Measurements from ENCODE around the gene OPCML. TPM values are rescaled to one million over a fixed set of nuclear protein-coding genes. Genes with fewer than 3 reads are reported as not detected.

Gene OPCML
- polyA plus RNA-seq, 1 donor from 2014 or later, result 11.6 TPM

DNA sequence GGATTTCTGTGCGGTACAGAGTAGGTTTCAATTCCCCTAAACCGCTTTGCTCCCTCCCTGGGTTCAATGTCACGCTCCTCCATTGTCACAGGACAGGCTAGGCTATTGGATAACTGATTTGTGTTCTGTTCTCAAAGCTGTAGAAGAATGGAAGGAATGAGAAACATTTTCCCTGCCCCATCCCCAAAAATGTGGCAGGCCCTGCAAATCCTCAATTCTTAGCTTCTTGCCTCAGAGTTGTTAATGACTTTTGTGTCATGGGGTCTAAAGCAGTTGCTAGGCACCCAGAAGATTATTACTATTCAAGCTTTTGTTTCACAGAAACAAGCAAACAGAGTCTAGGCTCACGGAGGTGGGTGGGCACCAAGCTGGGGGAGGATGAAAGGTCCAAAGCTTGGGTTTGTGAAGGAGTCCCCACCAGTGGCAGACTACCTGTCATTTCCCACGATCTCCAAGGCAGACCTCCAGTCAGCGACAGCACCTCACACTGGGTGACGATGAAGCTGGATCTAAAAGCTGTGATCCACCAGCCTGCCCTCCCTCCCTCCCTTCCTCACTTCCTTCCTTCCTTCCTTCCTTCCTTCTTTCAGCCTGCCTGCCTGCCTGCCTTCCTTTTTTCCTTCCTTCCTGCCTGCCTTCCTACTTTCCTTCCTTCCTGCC lies 1080.2 kb downstream of the OPCML start:
- no peaks in the 10 kb centered on the region for H4K20me1 ChIP-seq (ENCODE audit: insufficient read depth)
- no peak overlapping the region for H2AFZ ChIP-seq (ENCODE audit: low read depth, low read length)
- no peak overlapping the region for H3K9ac ChIP-seq (ENCODE audit: low read length)
- H3K36me3 ChIP-seq (ENCODE audit: insufficient read depth, low read length), result no peaks in the 10 kb centered on the region
- no peak overlapping the region for H3K4me3 ChIP-seq (ENCODE audit: low read length)
- no peaks in the 10 kb centered on the region for H3F3A ChIP-seq (ENCODE audit: insufficient read depth, low read length, poor library complexity, severe bottlenecking)
- H3K27me3 ChIP-seq (ENCODE audit: insufficient read depth, low read depth, low read length), result no peaks in the 10 kb centered on the region
- H3K4me2 ChIP-seq (ENCODE audit: low read length), result no peak overlapping the region
- no peaks in the 10 kb centered on the region for H3K9me2 ChIP-seq (ENCODE audit: insufficient read depth, low read length)
- TF ChIP-seq EZH2 (IDR thresholded peaks at IDR 0.05; ENCODE audit: borderline replicate concordance, insufficient read depth, low read length, poor library complexity, severe bottlenecking), result no peak
- TF ChIP-seq, protein P1, sequence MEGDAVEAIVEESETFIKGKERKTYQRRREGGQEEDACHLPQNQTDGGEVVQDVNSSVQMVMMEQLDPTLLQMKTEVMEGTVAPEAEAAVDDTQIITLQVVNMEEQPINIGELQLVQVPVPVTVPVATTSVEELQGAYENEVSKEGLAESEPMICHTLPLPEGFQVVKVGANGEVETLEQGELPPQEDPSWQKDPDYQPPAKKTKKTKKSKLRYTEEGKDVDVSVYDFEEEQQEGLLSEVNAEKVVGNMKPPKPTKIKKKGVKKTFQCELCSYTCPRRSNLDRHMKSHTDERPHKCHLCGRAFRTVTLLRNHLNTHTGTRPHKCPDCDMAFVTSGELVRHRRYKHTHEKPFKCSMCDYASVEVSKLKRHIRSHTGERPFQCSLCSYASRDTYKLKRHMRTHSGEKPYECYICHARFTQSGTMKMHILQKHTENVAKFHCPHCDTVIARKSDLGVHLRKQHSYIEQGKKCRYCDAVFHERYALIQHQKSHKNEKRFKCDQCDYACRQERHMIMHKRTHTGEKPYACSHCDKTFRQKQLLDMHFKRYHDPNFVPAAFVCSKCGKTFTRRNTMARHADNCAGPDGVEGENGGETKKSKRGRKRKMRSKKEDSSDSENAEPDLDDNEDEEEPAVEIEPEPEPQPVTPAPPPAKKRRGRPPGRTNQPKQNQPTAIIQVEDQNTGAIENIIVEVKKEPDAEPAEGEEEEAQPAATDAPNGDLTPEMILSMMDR (IDR thresholded peaks at IDR 0.05; ENCODE audit: poor library complexity, severe bottlenecking), result no peak
- TF ChIP-seq POLR2AphosphoS5 (IDR thresholded peaks at IDR 0.05), result no peak
- no peak for TF ChIP-seq REST (IDR thresholded peaks at IDR 0.05; ENCODE audit: borderline replicate concordance)
- no peak for TF ChIP-seq SMC3 (conservative IDR thresholded peaks at IDR 0.05; ENCODE audit: poor library complexity)
- TF ChIP-seq RAD21 (conservative IDR thresholded peaks at IDR 0.05), result no peak
- no peak for TF ChIP-seq MXI1 (conservative IDR thresholded peaks at IDR 0.05; ENCODE audit: poor library complexity, severe bottlenecking)
- no peak for TF ChIP-seq TAF1 (IDR thresholded peaks at IDR 0.05; ENCODE audit: low read depth)
- no peaks in the 10 kb centered on the region for H3K9me3 ChIP-seq (ENCODE audit: low read length)
- no peaks in the 10 kb centered on the region for H3K79me2 ChIP-seq (replicated peaks; ENCODE audit: insufficient read depth, low read length)
- no peak overlapping the region for H3K27ac ChIP-seq (ENCODE audit: low read length)

GRCh38 chr11:132450631-132451030 lies 1081.7 kb downstream of the OPCML start:
- no peak overlapping the region for H2AFZ ChIP-seq (ENCODE audit: low read depth, low read length)
- no peaks in the 10 kb centered on the region for H3K79me2 ChIP-seq (replicated peaks; ENCODE audit: insufficient read depth, low read length)
- H3K9ac ChIP-seq (ENCODE audit: low read length), result no peak overlapping the region
- no peaks in the 10 kb centered on the region for H3K36me3 ChIP-seq (ENCODE audit: insufficient read depth, low read length)
- no peaks in the 10 kb centered on the region for H4K20me1 ChIP-seq (ENCODE audit: insufficient read depth)
- no peaks in the 10 kb centered on the region for H3K27me3 ChIP-seq (ENCODE audit: insufficient read depth, low read depth, low read length)
- no peak overlapping the region for H3K4me2 ChIP-seq (ENCODE audit: low read length)
- no peaks in the 10 kb centered on the region for H3K9me3 ChIP-seq (ENCODE audit: low read length)
- TF ChIP-seq MXI1 (conservative IDR thresholded peaks at IDR 0.05; ENCODE audit: poor library complexity, severe bottlenecking) (no peak), REST (IDR thresholded peaks at IDR 0.05; ENCODE audit: borderline replicate concordance) (no peak), SMC3 (conservative IDR thresholded peaks at IDR 0.05; ENCODE audit: poor library complexity) (no peak), EZH2 (IDR thresholded peaks at IDR 0.05; ENCODE audit: borderline replicate concordance, insufficient read depth, low read length, poor library complexity, severe bottlenecking) (no peak), POLR2AphosphoS5 (IDR thresholded peaks at IDR 0.05) (no peak)
- H3K4me3 ChIP-seq (ENCODE audit: low read length), result no peak overlapping the region
- no peaks in the 10 kb centered on the region for H3F3A ChIP-seq (ENCODE audit: insufficient read depth, low read length, poor library complexity, severe bottlenecking)
- no peaks in the 10 kb centered on the region for H3K9me2 ChIP-seq (ENCODE audit: insufficient read depth, low read length)
- H3K27ac ChIP-seq (ENCODE audit: low read length), result no peak overlapping the region
